ENCODE measurements around the gene STAT6.

The STAT6 gene

GRCh38 chr12:57046086-57046791 is 64.9 kb downstream of the STAT6 start:
- Histone ChIP-seq H3K4me1 (ENCODE audit: control insufficient read depth, insufficient read depth, low read length, poor library complexity, severe bottlenecking) (no peaks in the 10 kb centered on the region), H3K36me3 (ENCODE audit: control insufficient read depth, insufficient read depth, low read length) (no peaks in the 10 kb centered on the region), H3K4me3 (ENCODE audit: extremely low read depth, insufficient read depth, low read length, poor library complexity, severe bottlenecking) (no peak overlapping the region), H3K9me3 (ENCODE audit: control insufficient read depth, low read length) (no peaks in the 10 kb centered on the region), H3K27ac (ENCODE audit: low read depth, low read length, severe bottlenecking) (no peak overlapping the region)
- 83 to 93% methylated on average over 5 of the region's 6 CpGs for WGBS, 2 experiments (ENCODE audit: insufficient coverage in 2 of 2)

Measured in mesodermal cell (in vitro differentiated cells).